CD14-positive monocyte (primary cell): ENCODE measurements around the gene PAEP. TPM values are rescaled to one million over a fixed set of nuclear protein-coding genes. Genes with fewer than 3 reads are reported as not detected.
"Not testable (repeated sequence)": the region's sequence is repeated elsewhere in the genome, so short reads cannot be mapped to it uniquely, and the experiment has no call there.

Experiments used
- DNase-seq, 3 donors: peaks; one replicate each; pipeline ENCODE4 v3.0.0-alpha.2; 2011 to 2022
- H2AFZ ChIP-seq: 2 replicates; pipeline ENCODE4 v1.6.0; 2012; ENCODE audit warnings: mild to moderate bottlenecking, low read depth, low read length, inconsistent platforms; ENCODE audit not compliant: insufficient read depth, poor library complexity, severe bottlenecking
- H3K27ac ChIP-seq, 2 donors: 1 replicate in 1 of 2; 2 replicates in 1 of 2; pipeline ENCODE4 v1.5.1; 2012 to 2013; ENCODE audit warnings: low read length in 2 of 2, control low read depth in 1 of 2, inconsistent platforms in 1 of 2, low read depth in 1 of 2, mild to moderate bottlenecking in 1 of 2
- H3K27me3 ChIP-seq, 2 donors: one replicate each; pipeline versions ENCODE4 v1.6.0 to v1.6.1; 2011 to 2013; ENCODE audit warnings: low read length in 2 of 2; ENCODE audit not compliant: control insufficient read depth in 2 of 2, insufficient read depth in 2 of 2
- H3K36me3 ChIP-seq, 2 donors: replicated peaks in 1 of 2; 1 replicate in 1 of 2; 2 replicates in 1 of 2; pipeline versions ENCODE4 v1.5.1 to v1.6.1; 2012 to 2013; ENCODE audit warnings: low read length in 2 of 2, control low read depth in 1 of 2, inconsistent platforms in 1 of 2, mild to moderate bottlenecking in 1 of 2; ENCODE audit not compliant: insufficient read depth in 2 of 2, control insufficient read depth in 1 of 2
- H3K4me1 ChIP-seq, 2 donors: 1 replicate in 1 of 2; 2 replicates in 1 of 2; pipeline versions ENCODE4 v1.5.1 to v1.6.1; 2012 to 2013; ENCODE audit warnings: low read length in 2 of 2, control low read depth in 1 of 2, inconsistent platforms in 1 of 2, mild to moderate bottlenecking in 1 of 2, moderate library complexity in 1 of 2; ENCODE audit not compliant: insufficient read depth in 2 of 2, control insufficient read depth in 1 of 2
- H3K4me2 ChIP-seq: replicated peaks from 2 replicates; pipeline ENCODE3; 2012; ENCODE audit warnings: low read length, moderate library complexity, mild to moderate bottlenecking; ENCODE audit not compliant: poor library complexity, severe bottlenecking; ENCODE audit errors: extremely low read depth
- H3K4me3 ChIP-seq, 3 experiments: fragments of 200-600 bp in 1 of 3; sonication (generic) in 1 of 3; replicated peaks in 1 of 3; 1 replicate in 2 of 3; 2 replicates in 1 of 3; pipeline ENCODE4 v1.5.1; 2011 to 2013; ENCODE audit warnings: low read length in 3 of 3, mild to moderate bottlenecking in 3 of 3, control low read depth in 2 of 3, low read depth in 2 of 3, inconsistent platforms in 1 of 3, moderate library complexity in 1 of 3
- H3K79me2 ChIP-seq: 2 replicates; pipeline ENCODE4 v1.6.0; 2012; ENCODE audit warnings: mild to moderate bottlenecking, control low read depth, inconsistent platforms, low read length, moderate library complexity; ENCODE audit not compliant: insufficient read depth
- H3K9ac ChIP-seq: 2 replicates; pipeline ENCODE4 v1.6.0; 2017; ENCODE audit warnings: low read length, mild to moderate bottlenecking; ENCODE audit not compliant: insufficient read depth, poor library complexity, severe bottlenecking
- H3K9me3 ChIP-seq, 2 donors: replicated peaks in 1 of 2; 1 replicate in 1 of 2; 2 replicates in 1 of 2; pipeline versions ENCODE4 v1.5.1 to v1.6.1; 2012 to 2013; ENCODE audit warnings: low read length in 2 of 2, control low read depth in 1 of 2; ENCODE audit not compliant: control insufficient read depth in 1 of 2, insufficient read depth in 1 of 2
- H4K20me1 ChIP-seq: 2 replicates; pipeline ENCODE4 v1.6.0; 2012; ENCODE audit warnings: mild to moderate bottlenecking, low read length, control low read depth, moderate library complexity; ENCODE audit not compliant: insufficient read depth
- H3K27ac Mint-ChIP-seq, 7 donors: one replicate each; pipeline ENCODE4 v1.8.0; 2020; ENCODE audit warnings: mild to moderate bottlenecking in 7 of 7, mixed read lengths in 7 of 7, moderate library complexity in 6 of 7, inconsistent platforms in 2 of 7
- H3K27me3 Mint-ChIP-seq, 3 donors: one replicate each; pipeline ENCODE4 v1.8.0; 2021 to 2022; ENCODE audit warnings: low read depth in 3 of 3, mild to moderate bottlenecking in 3 of 3, mixed read lengths in 3 of 3, moderate library complexity in 3 of 3, inconsistent platforms in 1 of 3
- H3K36me3 Mint-ChIP-seq, 2 donors: one replicate each; pipeline ENCODE4 v1.8.0; 2020; ENCODE audit warnings: mixed read lengths in 2 of 2, inconsistent platforms in 1 of 2, mild to moderate bottlenecking in 1 of 2
- H3K4me1 Mint-ChIP-seq: one replicate; pipeline ENCODE4 v1.8.0; 2020; ENCODE audit warnings: mild to moderate bottlenecking, mixed read lengths
- H3K4me3 Mint-ChIP-seq, 2 donors: one replicate each; pipeline ENCODE4 v1.8.0; 2020; ENCODE audit warnings: mild to moderate bottlenecking in 2 of 2, mixed read lengths in 2 of 2, moderate library complexity in 1 of 2
- H3K9me3 Mint-ChIP-seq, 7 donors: one replicate each; pipeline ENCODE4 v1.8.0; 2020 to 2022; ENCODE audit warnings: mixed read lengths in 7 of 7, mild to moderate bottlenecking in 6 of 7, moderate library complexity in 6 of 7, inconsistent platforms in 2 of 7
- CTCF ChIP-seq: fragments of 200-600 bp; IDR thresholded peaks from one replicate; pipeline ENCODE4 v1.8.0; 2022; ENCODE audit warnings: antibody characterized with exemption, mild to moderate bottlenecking
- WGBS: methylation state at CpG from one replicate; pipeline ENCODE4 v1.1.5; 2013; ENCODE audit warnings: missing lambda C conversion rate; ENCODE audit not compliant: insufficient coverage; 5-methylcytosine and 5-hydroxymethylcytosine counted together
- intact Hi-C, 2 donors: fragments of 100-400 bp; cut with micrococcal nuclease; formaldehyde crosslinking; loops; one replicate each; pipeline versions ENCODE4 v1.15.0 to v1.15.1; 2023
- polyA plus RNA-seq, 3 donors: library from polyadenylated mRNA; depleted of rRNA in 1 of 3; unstranded in 2 of 3; stranded (reverse) in 1 of 3; fragments of 300-500 nt in 2 of 3; fragments of >200 nt in 1 of 3; fragmentation: Illumina TruSeq in 2 of 3; gene quantifications; 1 replicate in 2 of 3; 2 replicates in 1 of 3; pipeline ENCODE4 v1.2.3, GENCODE V29; 2012 to 2021

PAEP gene
- polyA plus RNA-seq, 3 donors: not detected

GRCh38 chr9:135544981-135545635, 16.4 kb upstream of the PAEP start:
- WGBS: 91% methylated on average over 9 of the region's 18 CpGs
- no peaks in the 10 kb centered on the region for H3K4me1 Mint-ChIP-seq
- intact Hi-C loops: no loop called here

GRCh38 chr9:135545646-135546176, 15.8 kb upstream of the PAEP start, which contains the start of gene OBP2A:
Gene OBP2A, plus strand, starts transcription at chr9:135546126. Its CDS starts 55 bp downstream, at chr9:135546181.
- DNase-seq, intact Hi-C loops: not testable (repeated sequence)

More at GRCh38 chr9:135544981-135545635, 16.4 kb upstream of the PAEP start:
- Histone ChIP-seq H3K4me2 (no peak overlapping the region), H3K27ac (no peak overlapping the region), H3K4me3 (no peak overlapping the region), H3K9me3 (peaks cover 0 to 6% of the 10 kb centered on the region in 2 donors), H3K27me3 (no peaks in the 10 kb centered on the region), H3K9ac (no peak overlapping the region), H3K4me1 (no peaks in the 10 kb centered on the region), H3K36me3 (no peaks in the 10 kb centered on the region), H4K20me1 (no peaks in the 10 kb centered on the region), H2AFZ (no peak overlapping the region), H3K79me2 (no peaks in the 10 kb centered on the region)
- Mint-ChIP-seq H3K9me3 (peaks cover 0 to 16% (median 3%) of the 10 kb centered on the region in 7 donors), H3K4me3 (no peak overlapping the region), H3K36me3 (no peaks in the 10 kb centered on the region), H3K27me3 (peaks cover 2 to 7% (median 6%) of the 10 kb centered on the region in 3 donors), H3K27ac (peak overlapping the region in 1 of 7 donors; percentile 61)
- no peak for DNase-seq
- no peak for TF ChIP-seq CTCF

GRCh38 chr9:135546792-135547617, 14.6 kb upstream of the PAEP start:
- H3K27me3 Mint-ChIP-seq, H3K36me3 ChIP-seq, H3K79me2 ChIP-seq, H3K27ac ChIP-seq, H3K4me1 Mint-ChIP-seq, H3K9me3 ChIP-seq, H3K27ac Mint-ChIP-seq, DNase-seq, H2AFZ ChIP-seq, H3K9ac ChIP-seq, H3K4me3 ChIP-seq, H3K4me3 Mint-ChIP-seq, H3K4me2 ChIP-seq, H4K20me1 ChIP-seq, intact Hi-C loops, H3K27me3 ChIP-seq, H3K36me3 Mint-ChIP-seq, H3K4me1 ChIP-seq: not testable (repeated sequence)
- WGBS: 89% methylated on average over 11 of the region's 21 CpGs
- peaks cover 0 to 15% (median 3%) of the 10 kb centered on the region in 7 donors for H3K9me3 Mint-ChIP-seq

More at GRCh38 chr9:135545646-135546176, 15.8 kb upstream of the PAEP start, which contains the start of gene OBP2A:
- not testable (repeated sequence) for H3K27me3 Mint-ChIP-seq, H3K36me3 ChIP-seq, H4K20me1 ChIP-seq, H3K9me3 ChIP-seq, H3K9ac ChIP-seq, H3K36me3 Mint-ChIP-seq, H3K4me2 ChIP-seq, H3K4me3 ChIP-seq, H3K4me3 Mint-ChIP-seq, H3K4me1 Mint-ChIP-seq, H3K4me1 ChIP-seq, H3K79me2 ChIP-seq, H3K27me3 ChIP-seq, H3K27ac ChIP-seq, H2AFZ ChIP-seq
- WGBS: 85% methylated on average over 6 of the region's 19 CpGs
- Mint-ChIP-seq H3K9me3 (peaks cover 0 to 16% (median 3%) of the 10 kb centered on the region in 7 donors), H3K27ac (peak within 1 kb of the TSS in 1 of 7 donors; percentile 61)
